HepG2 (cell line): ENCODE results near the gene MAGI1. TPM values are rescaled to one million over a fixed set of nuclear protein-coding genes. Genes with fewer than 3 reads are reported as not detected.

Source experiments
- ATAC-seq: fragments of 200-7000 bp; cut with Tn5 transposase; 3 replicates; pipeline ENCODE4 v1.9.1; 2020; ENCODE audit warnings: mild to moderate bottlenecking, moderate library complexity
- BruUV-seq: library from RNA; stranded (reverse); fragments of 400-500 nt; replicated peaks from 2 replicates; lab custom pipeline; 2021; lab: Mats Ljungman, UMichigan
- CTCF ChIA-PET: fragments of 300-600 bp; formaldehyde crosslinking; extraction: SDS; loops from one replicate; lab custom pipeline; 2021; ENCODE audit warnings: low total read pairs, inconsistent platforms, low intra/inter-chr PET ratio; lab: Yijun Ruan, JAX
- POLR2A ChIA-PET: fragments of 350-600 bp; sonication (Branson Sonifier 250); formaldehyde crosslinking; loops from one replicate; lab custom pipeline; 2020; ENCODE audit warnings: antibody characterized with exemption, inconsistent platforms; lab: Yijun Ruan, JAX
- DNase-seq: peaks from one replicate; pipeline ENCODE4 v3.0.0-alpha.2; 2015; ENCODE audit warnings: low spot score
- FAIRE-seq: peaks from 3 replicates; lab custom pipeline; 2011; peaks lifted over from hg19 to GRCh38; lab: Jason Lieb, UNC
- H2AFZ ChIP-seq: one replicate; pipeline ENCODE4 v1.6.1; 2011; ENCODE audit warnings: low read length, inconsistent platforms
- H3K27ac ChIP-seq: fragments of 300-600 bp; 3 replicates; pipeline ENCODE4 v1.8.0; 2011; ENCODE audit warnings: mixed run types, mild to moderate bottlenecking, mixed read lengths, low read length, inconsistent platforms; ENCODE audit not compliant: insufficient read depth; ENCODE audit errors: extremely low read length
- H3K27me3 ChIP-seq, 2 experiments: fragments of 200-600 bp in 1 of 2; 2 replicates in 1 of 2; 3 replicates in 1 of 2; pipeline versions ENCODE4 v1.6.0 to v1.8.0; 2011; ENCODE audit warnings: low read length in 2 of 2, mild to moderate bottlenecking in 2 of 2, moderate library complexity in 2 of 2, inconsistent platforms in 1 of 2; ENCODE audit not compliant: insufficient read depth in 2 of 2, control insufficient read depth in 1 of 2
- H3K36me3 ChIP-seq, 2 experiments: fragments of 200-600 bp in 1 of 2; replicated peaks in 1 of 2; 2 replicates in 1 of 2; 3 replicates in 1 of 2; pipeline versions ENCODE4 v1.5.1 to v1.8.0; 2011; ENCODE audit warnings: low read length in 2 of 2, inconsistent platforms in 1 of 2; ENCODE audit not compliant: insufficient read depth in 2 of 2, control insufficient read depth in 1 of 2
- H3K4me1 ChIP-seq: 2 replicates; pipeline ENCODE4 v1.5.1; 2012; ENCODE audit warnings: low read length, inconsistent platforms; ENCODE audit not compliant: insufficient read depth
- H3K4me2 ChIP-seq: 2 replicates; pipeline ENCODE4 v1.6.0; 2011; ENCODE audit warnings: low read depth, low read length, inconsistent platforms
- H3K4me3 ChIP-seq, 3 experiments: fragments of 200-600 bp in 1 of 3; sonication (generic), shearing (Covaris generic) in 1 of 3; replicated peaks in 1 of 3; 2 replicates each; pipeline ENCODE4 v1.5.1; 2011 to 2016; ENCODE audit warnings: low read length in 3 of 3, inconsistent platforms in 2 of 3, low read depth in 2 of 3, mild to moderate bottlenecking in 2 of 3, control low read depth in 1 of 3, mixed read lengths in 1 of 3; ENCODE audit not compliant: insufficient read depth in 1 of 3
- H3K79me2 ChIP-seq: one replicate; pipeline ENCODE4 v1.6.1; 2011; ENCODE audit warnings: low read length, inconsistent platforms; ENCODE audit not compliant: insufficient read depth
- H3K9ac ChIP-seq: 2 replicates; pipeline ENCODE4 v1.6.0; 2011; ENCODE audit warnings: mild to moderate bottlenecking, low read depth, low read length, inconsistent platforms; ENCODE audit not compliant: insufficient read depth
- H3K9me3 ChIP-seq: 2 replicates; pipeline ENCODE4 v1.5.1; 2012; ENCODE audit warnings: mild to moderate bottlenecking, low read length
- H4K20me1 ChIP-seq: 2 replicates; pipeline ENCODE4 v1.6.0; 2011; ENCODE audit warnings: inconsistent platforms, mild to moderate bottlenecking, low read length, moderate library complexity; ENCODE audit not compliant: insufficient read depth
- NBN ChIP-seq: fragments of 450-650 bp; conservative IDR thresholded peaks from 2 replicates; pipeline ENCODE4 v1.6.1; 2017
- RFXANK ChIP-seq: IDR thresholded peaks from 2 replicates; pipeline ENCODE4 v1.6.1; 2016
- U2AF1 ChIP-seq: fragments of 200-400 bp; formaldehyde crosslinking; optimal IDR thresholded peaks from 2 replicates; pipeline ENCODE3; 2017; ENCODE audit warnings: mild to moderate bottlenecking, low read depth, low read length
- ZFP62 ChIP-seq: sonication (generic); formaldehyde crosslinking; IDR thresholded peaks from 2 replicates; pipeline ENCODE4 v1.4.0; 2020; ENCODE audit warnings: missing genetic modification reagents
- ZKSCAN5 ChIP-seq: sonication (generic); formaldehyde crosslinking; IDR thresholded peaks from 2 replicates; pipeline ENCODE4 v1.5.1; 2020; ENCODE audit warnings: mild to moderate bottlenecking, missing genetic modification reagents
- ZNF124 ChIP-seq: sonication (generic); formaldehyde crosslinking; IDR thresholded peaks from 2 replicates; pipeline ENCODE4 v1.4.0; 2020; ENCODE audit warnings: missing genetic modification reagents
- ZNF30 ChIP-seq: sonication (generic); formaldehyde crosslinking; IDR thresholded peaks from 2 replicates; pipeline ENCODE4 v1.5.0; 2020; ENCODE audit warnings: mild to moderate bottlenecking, missing genetic modification reagents
- ZNF670 ChIP-seq: sonication (generic); formaldehyde crosslinking; IDR thresholded peaks from 2 replicates; pipeline ENCODE4 v1.8.0; 2022; ENCODE audit warnings: mild to moderate bottlenecking, missing genetic modification reagents, borderline replicate concordance
- ZSCAN9 ChIP-seq: IDR thresholded peaks from 2 replicates; pipeline ENCODE4 v1.6.1; 2016; ENCODE audit warnings: borderline replicate concordance
- WGBS: methylation state at CpG from one replicate; pipeline ENCODE4 v1.1.6; 2017; ENCODE audit warnings: low lambda C conversion rate; 5-methylcytosine and 5-hydroxymethylcytosine counted together
- in situ Hi-C: cut with HindIII; loops from 2 replicates; pipeline ENCODE4 v1.10.0; 2017; ENCODE audit warnings: low pct_unique_long_range_greater_than_20kb; ENCODE audit not compliant: extremely low pct_ligation_motif_present
- intact Hi-C: fragments of 100-400 bp; cut with micrococcal nuclease; formaldehyde crosslinking; loops from one replicate; pipeline ENCODE4 v1.10.0; 2022; ENCODE audit not compliant: unreplicated experiment
- polyA plus RNA-seq, 8 experiments: library from polyadenylated mRNA; depleted of rRNA in 3 of 8; stranded (reverse) in 7 of 8; unstranded in 1 of 8; fragments of >200 nt; fragmentation: Illumina TruSeq in 4 of 8; extraction: Trizol in 4 of 8; gene quantifications; 2 replicates each; pipeline versions ENCODE4 v1.2.1 to v1.2.3, GENCODE V29; 2011 to 2016; ENCODE audit warnings: low read depth in 4 of 8, missing spikeins in 1 of 8, mixed read lengths in 1 of 8; ENCODE audit not compliant: insufficient read depth in 1 of 8
- total RNA-seq, 5 experiments: library from RNA; depleted of rRNA; stranded (reverse); fragments of >200 nt; fragmentation: Illumina TruSeq; extraction: Trizol; gene quantifications; 2 replicates each; pipeline ENCODE4 v1.2.3, GENCODE V29; 2016; ENCODE audit warnings: low read depth in 1 of 5
- TF ChIP-seq, protein P1 (sequence below): sonication (generic); formaldehyde crosslinking; IDR thresholded peaks from 2 replicates; pipeline ENCODE4 v1.4.0; 2020; ENCODE audit warnings: mild to moderate bottlenecking, missing genetic modification reagents, borderline replicate concordance
- TF ChIP-seq, protein P2 (sequence below): sonication (generic); formaldehyde crosslinking; IDR thresholded peaks from 2 replicates; pipeline ENCODE4 v1.4.0; 2020; ENCODE audit warnings: missing genetic modification reagents

The MAGI1 gene
- total and polyA plus RNA-seq, 2 of the 13 experiments (the other 11 are each of a cell fraction or from before 2014, with no cell fraction given) = 22.2 to 26.0 TPM

DNA sequence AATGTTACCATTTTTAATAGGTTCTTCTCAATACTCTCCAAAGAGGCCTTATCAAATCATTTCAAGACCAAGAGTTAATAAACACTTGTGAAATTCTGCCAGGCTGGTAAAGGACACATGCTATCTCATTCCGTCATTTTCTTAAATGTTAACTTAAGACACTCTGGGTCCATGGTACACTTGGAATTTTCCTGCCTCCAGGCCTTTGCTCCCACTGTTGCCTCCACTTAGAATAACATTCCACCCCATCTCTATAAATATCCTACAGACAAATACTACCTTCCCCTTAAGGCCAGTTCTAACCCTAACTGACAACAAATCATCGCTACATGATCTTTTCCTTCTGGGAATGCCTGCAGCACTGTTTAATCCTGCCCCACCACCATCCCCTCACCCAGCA lies 24.1 kb downstream of the MAGI1 start:
- H3K79me2 ChIP-seq = peaks cover 92% of the 10 kb centered on the region
- in situ Hi-C loops = no loop called here

More for the DNA sequence above, 24.1 kb downstream of the MAGI1 start:
- H2AFZ ChIP-seq = no peak overlapping the region
- no peak overlapping the region for H3K4me2 ChIP-seq
- no peak overlapping the region for H3K27ac ChIP-seq
- intact Hi-C loops = no loop called here
- FAIRE-seq (no peak), ATAC-seq (no peak)
- no peaks in the 10 kb centered on the region for H3K9me3 ChIP-seq
- CTCF ChIA-PET = no interaction called here
- H3K9ac ChIP-seq = no peak overlapping the region
- no peaks in the 10 kb centered on the region for H3K27me3 ChIP-seq
- no TSS peak for BruUV-seq
- peaks cover 71% of the 10 kb centered on the region for H4K20me1 ChIP-seq
- POLR2A ChIA-PET = no interaction called here
- H3K36me3 ChIP-seq = no peaks in the 10 kb centered on the region; a peak in 1 of 5 replicates
- TF ChIP-seq ZNF124 (CRISPR knock-in tag) (no peak), ZKSCAN5 (no peak), RFXANK (no peak), ZNF30 (CRISPR knock-in tag) (no peak), ZFP62 (no peak), U2AF1 (no peak), ZNF670 (no peak), NBN (no peak), ZSCAN9 (CRISPR knock-in tag) (no peak)
- TF ChIP-seq, protein P1, sequence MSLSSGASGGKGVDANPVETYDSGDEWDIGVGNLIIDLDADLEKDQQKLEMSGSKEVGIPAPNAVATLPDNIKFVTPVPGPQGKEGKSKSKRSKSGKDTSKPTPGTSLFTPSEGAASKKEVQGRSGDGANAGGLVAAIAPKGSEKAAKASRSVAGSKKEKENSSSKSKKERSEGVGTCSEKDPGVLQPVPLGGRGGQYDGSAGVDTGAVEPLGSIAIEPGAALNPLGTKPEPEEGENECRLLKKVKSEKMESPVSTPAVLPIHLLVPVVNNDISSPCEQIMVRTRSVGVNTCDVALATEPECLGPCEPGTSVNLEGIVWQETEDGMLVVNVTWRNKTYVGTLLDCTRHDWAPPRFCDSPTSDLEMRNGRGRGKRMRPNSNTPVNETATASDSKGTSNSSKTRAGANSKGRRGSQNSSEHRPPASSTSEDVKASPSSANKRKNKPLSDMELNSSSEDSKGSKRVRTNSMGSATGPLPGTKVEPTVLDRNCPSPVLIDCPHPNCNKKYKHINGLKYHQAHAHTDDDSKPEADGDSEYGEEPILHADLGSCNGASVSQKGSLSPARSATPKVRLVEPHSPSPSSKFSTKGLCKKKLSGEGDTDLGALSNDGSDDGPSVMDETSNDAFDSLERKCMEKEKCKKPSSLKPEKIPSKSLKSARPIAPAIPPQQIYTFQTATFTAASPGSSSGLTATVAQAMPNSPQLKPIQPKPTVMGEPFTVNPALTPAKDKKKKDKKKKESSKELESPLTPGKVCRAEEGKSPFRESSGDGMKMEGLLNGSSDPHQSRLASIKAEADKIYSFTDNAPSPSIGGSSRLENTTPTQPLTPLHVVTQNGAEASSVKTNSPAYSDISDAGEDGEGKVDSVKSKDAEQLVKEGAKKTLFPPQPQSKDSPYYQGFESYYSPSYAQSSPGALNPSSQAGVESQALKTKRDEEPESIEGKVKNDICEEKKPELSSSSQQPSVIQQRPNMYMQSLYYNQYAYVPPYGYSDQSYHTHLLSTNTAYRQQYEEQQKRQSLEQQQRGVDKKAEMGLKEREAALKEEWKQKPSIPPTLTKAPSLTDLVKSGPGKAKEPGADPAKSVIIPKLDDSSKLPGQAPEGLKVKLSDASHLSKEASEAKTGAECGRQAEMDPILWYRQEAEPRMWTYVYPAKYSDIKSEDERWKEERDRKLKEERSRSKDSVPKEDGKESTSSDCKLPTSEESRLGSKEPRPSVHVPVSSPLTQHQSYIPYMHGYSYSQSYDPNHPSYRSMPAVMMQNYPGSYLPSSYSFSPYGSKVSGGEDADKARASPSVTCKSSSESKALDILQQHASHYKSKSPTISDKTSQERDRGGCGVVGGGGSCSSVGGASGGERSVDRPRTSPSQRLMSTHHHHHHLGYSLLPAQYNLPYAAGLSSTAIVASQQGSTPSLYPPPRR = no peak
- TF ChIP-seq, protein P2, sequence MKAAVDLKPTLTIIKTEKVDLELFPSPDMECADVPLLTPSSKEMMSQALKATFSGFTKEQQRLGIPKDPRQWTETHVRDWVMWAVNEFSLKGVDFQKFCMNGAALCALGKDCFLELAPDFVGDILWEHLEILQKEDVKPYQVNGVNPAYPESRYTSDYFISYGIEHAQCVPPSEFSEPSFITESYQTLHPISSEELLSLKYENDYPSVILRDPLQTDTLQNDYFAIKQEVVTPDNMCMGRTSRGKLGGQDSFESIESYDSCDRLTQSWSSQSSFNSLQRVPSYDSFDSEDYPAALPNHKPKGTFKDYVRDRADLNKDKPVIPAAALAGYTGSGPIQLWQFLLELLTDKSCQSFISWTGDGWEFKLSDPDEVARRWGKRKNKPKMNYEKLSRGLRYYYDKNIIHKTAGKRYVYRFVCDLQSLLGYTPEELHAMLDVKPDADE (CRISPR knock-in tag) = no peak
- TF ChIP-seq, all 625 proteins: peak for 0
- 98% methylated on average over 2 of the region's 2 CpGs for WGBS
- DNase-seq = no peak
- Histone ChIP-seq H3K4me3 (no peak overlapping the region), H3K4me1 (peaks cover 54% of the 10 kb centered on the region)
